Ishikawa (cell line): ENCODE results near the gene MRPS9.

Experiments used
- CEBPB ChIP-seq: IDR thresholded peaks from 2 replicates; pipeline ENCODE4 v1.6.1; 2012
- CREB1 ChIP-seq: IDR thresholded peaks from 2 replicates; pipeline ENCODE4 v1.6.1; 2012; ENCODE audit warnings: low read depth
- EGR1 ChIP-seq: IDR thresholded peaks from 2 replicates; pipeline ENCODE4 v1.6.1; 2012
- FOXM1 ChIP-seq: IDR thresholded peaks from 2 replicates; pipeline ENCODE4 v1.6.1; 2012; ENCODE audit warnings: low read depth, borderline replicate concordance
- NFIC ChIP-seq: IDR thresholded peaks from 2 replicates; pipeline ENCODE4 v1.6.1; 2012
- TAF1 ChIP-seq: IDR thresholded peaks from 2 replicates; pipeline ENCODE4 v1.6.1; 2012; ENCODE audit warnings: low read depth, mild to moderate bottlenecking
- TCF12 ChIP-seq: IDR thresholded peaks from 2 replicates; pipeline ENCODE4 v1.6.1; 2012; ENCODE audit warnings: low read depth
- YY1 ChIP-seq: IDR thresholded peaks from 2 replicates; pipeline ENCODE4 v1.6.1; 2012; ENCODE audit warnings: low read depth
- TF ChIP-seq, protein P1 (sequence below): IDR thresholded peaks from 2 replicates; pipeline ENCODE4 v1.6.1; 2012

DNA sequence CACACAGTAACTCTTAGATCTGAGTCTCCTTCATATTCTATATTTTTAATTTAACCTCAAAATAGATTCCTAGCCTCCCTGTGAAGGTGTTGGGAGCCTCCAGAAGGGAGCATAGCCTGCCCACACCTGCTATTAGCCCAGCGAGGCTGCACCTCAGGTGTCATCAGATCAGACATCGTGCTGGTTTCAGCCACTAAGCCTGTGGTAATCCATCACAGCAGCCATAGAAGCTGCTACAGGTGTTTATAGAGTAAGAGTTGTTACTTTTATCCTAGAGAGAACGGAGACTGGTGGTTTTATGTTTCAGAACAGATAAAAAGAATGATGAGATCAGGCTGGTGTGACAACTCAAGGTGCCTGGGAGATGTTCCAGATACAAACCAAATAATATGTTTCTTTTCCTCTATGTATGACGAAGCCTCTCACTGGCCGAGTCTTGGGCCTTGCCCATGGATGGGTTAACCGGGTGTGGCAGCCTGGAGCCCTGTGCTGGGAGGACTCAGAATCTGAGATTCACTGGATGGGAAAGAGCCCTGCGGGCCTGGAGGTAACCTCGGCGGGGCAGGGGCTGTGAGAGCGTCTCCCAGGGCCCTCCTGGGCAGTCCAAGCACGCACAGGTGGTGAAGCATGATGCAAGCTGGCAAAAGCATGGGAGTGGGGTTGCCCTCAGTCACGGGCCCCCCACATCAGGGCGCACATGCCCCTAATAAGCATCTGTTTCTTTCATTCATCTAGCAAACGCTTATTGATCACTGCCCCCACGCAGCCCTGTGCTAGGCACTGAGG lies 73.7 kb downstream of the MRPS9 start:
- TF ChIP-seq EGR1 (no peak), CREB1 (no peak), FOXM1 (no peak), CEBPB (no peak), TAF1 (no peak), YY1 (no peak), TCF12 (no peak), NFIC (no peak)
- TF ChIP-seq, protein P1, sequence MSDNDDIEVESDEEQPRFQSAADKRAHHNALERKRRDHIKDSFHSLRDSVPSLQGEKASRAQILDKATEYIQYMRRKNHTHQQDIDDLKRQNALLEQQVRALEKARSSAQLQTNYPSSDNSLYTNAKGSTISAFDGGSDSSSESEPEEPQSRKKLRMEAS = no peak
